ENCODE measurements around the gene TRAM2.
A peak's percentile ranks its signal among the peaks of the same experiment; 100 is the strongest.

Gene TRAM2

DNA sequence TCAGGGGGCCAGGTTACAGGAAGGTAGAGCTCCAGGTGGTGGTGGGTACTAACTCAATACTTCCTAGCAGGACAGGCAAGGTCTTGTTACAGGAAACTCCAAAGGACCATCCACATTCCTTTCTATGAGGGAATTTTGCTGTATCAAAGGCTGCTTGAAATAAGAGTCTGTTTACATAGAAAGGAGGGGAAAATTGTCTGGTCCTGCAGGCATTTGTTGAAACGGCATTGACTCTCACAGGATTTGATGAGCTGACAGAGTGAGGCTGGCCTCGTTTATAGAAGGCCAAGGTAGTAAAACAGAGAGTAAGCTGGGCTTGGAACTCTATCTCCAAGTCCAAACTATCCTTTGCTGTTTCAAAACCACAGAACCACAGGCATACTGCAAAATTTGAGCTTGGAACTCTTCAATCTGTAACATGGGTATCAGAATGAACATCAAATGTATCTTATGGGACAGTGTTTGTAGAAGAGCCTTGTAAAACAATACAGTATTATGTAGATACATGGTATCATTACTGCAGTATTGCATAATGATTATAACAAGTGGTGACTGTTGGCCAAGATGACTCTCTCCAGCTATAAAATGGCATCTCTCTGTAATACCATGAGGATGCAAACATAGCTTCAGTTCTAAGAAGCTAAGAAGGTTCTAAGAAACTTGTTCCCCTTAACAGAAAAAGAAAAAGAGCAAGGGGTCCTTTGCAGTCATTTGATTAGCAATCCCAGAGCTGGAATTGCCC, 61.5 kb downstream of the TRAM2 start:
- no peaks in the 10 kb centered on the region for H3K27me3 ChIP-seq (ENCODE audit: insufficient read depth, poor library complexity, severe bottlenecking)
- no peak overlapping the region for H3K4me3 ChIP-seq (ENCODE audit: severe bottlenecking)
- peaks cover 66% of the 10 kb centered on the region for H3K4me1 ChIP-seq (ENCODE audit: insufficient read depth, poor library complexity, severe bottlenecking)
- DNase-seq (ENCODE audit: low spot score) (no peak), ATAC-seq (ENCODE audit: low read depth) (peak; percentile 73)
- peak overlapping the region; percentile 96 for H3K27ac ChIP-seq (ENCODE audit: poor library complexity, severe bottlenecking)
- H3K9me3 ChIP-seq (ENCODE audit: severe bottlenecking) = no peaks in the 10 kb centered on the region
- peaks cover 39% of the 10 kb centered on the region for H3K36me3 ChIP-seq (ENCODE audit: low read depth)
- TF ChIP-seq, protein P1, sequence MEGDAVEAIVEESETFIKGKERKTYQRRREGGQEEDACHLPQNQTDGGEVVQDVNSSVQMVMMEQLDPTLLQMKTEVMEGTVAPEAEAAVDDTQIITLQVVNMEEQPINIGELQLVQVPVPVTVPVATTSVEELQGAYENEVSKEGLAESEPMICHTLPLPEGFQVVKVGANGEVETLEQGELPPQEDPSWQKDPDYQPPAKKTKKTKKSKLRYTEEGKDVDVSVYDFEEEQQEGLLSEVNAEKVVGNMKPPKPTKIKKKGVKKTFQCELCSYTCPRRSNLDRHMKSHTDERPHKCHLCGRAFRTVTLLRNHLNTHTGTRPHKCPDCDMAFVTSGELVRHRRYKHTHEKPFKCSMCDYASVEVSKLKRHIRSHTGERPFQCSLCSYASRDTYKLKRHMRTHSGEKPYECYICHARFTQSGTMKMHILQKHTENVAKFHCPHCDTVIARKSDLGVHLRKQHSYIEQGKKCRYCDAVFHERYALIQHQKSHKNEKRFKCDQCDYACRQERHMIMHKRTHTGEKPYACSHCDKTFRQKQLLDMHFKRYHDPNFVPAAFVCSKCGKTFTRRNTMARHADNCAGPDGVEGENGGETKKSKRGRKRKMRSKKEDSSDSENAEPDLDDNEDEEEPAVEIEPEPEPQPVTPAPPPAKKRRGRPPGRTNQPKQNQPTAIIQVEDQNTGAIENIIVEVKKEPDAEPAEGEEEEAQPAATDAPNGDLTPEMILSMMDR (IDR thresholded peaks at IDR 0.05; ENCODE audit: poor library complexity, severe bottlenecking) = no peak

DNA sequence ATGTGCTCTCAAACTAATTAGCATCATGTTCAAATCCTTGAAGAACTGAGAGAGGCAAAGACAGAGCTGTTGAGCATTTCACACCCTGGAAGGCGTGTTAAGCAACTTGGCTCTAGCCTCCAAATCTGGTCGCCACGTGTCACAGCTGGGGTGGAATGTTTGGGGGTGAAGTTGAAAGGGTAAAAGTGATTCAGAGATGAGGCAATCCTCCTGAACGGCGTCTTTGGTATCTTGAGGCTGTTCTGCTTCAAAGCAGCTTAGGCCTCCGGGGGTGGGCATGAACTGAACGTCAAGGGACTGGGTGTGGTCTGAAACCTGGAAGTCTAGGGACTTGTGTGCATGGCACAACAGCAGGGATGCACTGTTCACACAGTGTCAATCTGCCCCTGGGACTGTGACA, 62.3 kb downstream of the TRAM2 start:
- peaks cover 66% of the 10 kb centered on the region for H3K4me1 ChIP-seq (ENCODE audit: insufficient read depth, poor library complexity, severe bottlenecking)
- no peak for DNase-seq (ENCODE audit: low spot score)

DNA sequence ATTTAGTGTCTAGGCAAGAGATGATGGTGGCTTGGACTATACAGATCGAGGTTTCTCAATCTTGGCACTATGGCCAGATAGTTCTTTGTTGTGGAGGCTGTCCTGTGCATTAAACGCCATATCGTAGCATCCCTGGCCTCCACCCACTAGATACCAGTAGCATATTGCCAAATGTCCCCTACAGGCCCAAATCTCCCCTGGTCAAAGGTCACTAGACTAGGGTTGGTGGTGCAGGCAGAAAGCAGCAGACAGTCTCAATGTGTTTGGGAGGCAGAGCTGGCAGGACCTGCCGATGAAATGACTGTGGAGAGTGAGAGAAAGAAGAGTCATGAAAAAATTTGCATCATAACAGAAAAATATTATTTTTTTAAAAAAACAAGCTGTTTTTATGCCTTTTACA, 63.0 kb downstream of the TRAM2 start:
- DNase-seq (ENCODE audit: low spot score) (no peak), ATAC-seq (ENCODE audit: low read depth) (no peak)
- Histone ChIP-seq H3K9me3 (ENCODE audit: severe bottlenecking) (no peaks in the 10 kb centered on the region), H3K4me3 (ENCODE audit: severe bottlenecking) (no peak overlapping the region), H3K27me3 (ENCODE audit: insufficient read depth, poor library complexity, severe bottlenecking) (no peaks in the 10 kb centered on the region), H3K4me1 (ENCODE audit: insufficient read depth, poor library complexity, severe bottlenecking) (peaks cover 64% of the 10 kb centered on the region), H3K36me3 (ENCODE audit: low read depth) (peaks cover 46% of the 10 kb centered on the region), H3K27ac (ENCODE audit: poor library complexity, severe bottlenecking) (peak overlapping the region; percentile 96)
- TF ChIP-seq, protein P1 (IDR thresholded peaks at IDR 0.05; ENCODE audit: poor library complexity, severe bottlenecking) = no peak

More for the DNA sequence above, 62.3 kb downstream of the TRAM2 start:
- Histone ChIP-seq H3K4me3 (ENCODE audit: severe bottlenecking) (no peak overlapping the region), H3K27me3 (ENCODE audit: insufficient read depth, poor library complexity, severe bottlenecking) (no peaks in the 10 kb centered on the region), H3K36me3 (ENCODE audit: low read depth) (peaks cover 39% of the 10 kb centered on the region), H3K9me3 (ENCODE audit: severe bottlenecking) (no peaks in the 10 kb centered on the region), H3K27ac (ENCODE audit: poor library complexity, severe bottlenecking) (peak overlapping the region; percentile 96)
- TF ChIP-seq, protein P1 (IDR thresholded peaks at IDR 0.05; ENCODE audit: poor library complexity, severe bottlenecking) = no peak
- peak; percentile 22; the same call in 2 of the 3 replicates for ATAC-seq (ENCODE audit: low read depth)

DNA sequence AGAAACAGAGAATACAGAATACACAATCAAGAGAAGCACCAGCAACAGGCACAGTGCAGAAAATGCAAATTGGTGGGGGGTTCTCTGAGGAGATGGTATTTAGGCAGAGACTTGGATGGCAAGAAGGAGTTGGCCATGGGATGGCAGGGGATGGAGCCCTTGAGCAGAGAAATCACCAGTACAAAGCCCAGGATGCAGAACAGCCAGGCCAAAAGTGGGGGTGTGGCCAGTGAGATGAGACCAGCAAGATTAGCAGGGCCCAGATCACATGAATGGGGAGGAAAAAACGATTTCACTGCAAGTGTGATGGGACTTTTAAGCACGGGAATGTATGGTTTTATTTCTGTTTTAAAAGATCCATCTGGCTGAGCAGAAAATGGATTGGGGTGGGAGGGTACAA, 63.4 kb downstream of the TRAM2 start:
- TF ChIP-seq, protein P1 (IDR thresholded peaks at IDR 0.05; ENCODE audit: poor library complexity, severe bottlenecking) = no peak
- Histone ChIP-seq H3K4me1 (ENCODE audit: insufficient read depth, poor library complexity, severe bottlenecking) (peaks cover 61% of the 10 kb centered on the region), H3K27ac (ENCODE audit: poor library complexity, severe bottlenecking) (peak overlapping the region; percentile 96)

DNA sequence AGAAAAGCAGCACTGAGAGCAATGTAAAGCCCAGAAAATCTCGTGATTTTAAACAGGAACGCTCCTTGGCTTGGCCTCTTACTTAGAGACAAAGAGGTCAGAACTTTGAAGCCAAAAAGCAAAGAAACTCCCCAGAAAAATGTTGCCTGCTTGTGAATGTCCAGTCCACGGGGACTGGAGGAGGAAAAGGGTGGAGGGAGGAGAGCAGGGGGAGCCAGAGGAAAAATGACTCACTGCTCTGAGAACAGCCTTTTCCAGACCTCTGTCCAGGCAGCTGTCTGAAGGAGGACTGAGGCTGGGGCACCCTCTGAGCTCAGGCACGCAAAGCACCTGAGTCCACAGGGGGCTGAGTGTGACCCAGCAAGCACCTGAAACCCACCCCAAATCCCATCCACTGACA, 64.7 kb downstream of the TRAM2 start:
- H3K4me1 ChIP-seq (ENCODE audit: insufficient read depth, poor library complexity, severe bottlenecking) = peaks cover 57% of the 10 kb centered on the region
- TF ChIP-seq, protein P1 (IDR thresholded peaks at IDR 0.05; ENCODE audit: poor library complexity, severe bottlenecking) = no peak
- H3K27ac ChIP-seq (ENCODE audit: poor library complexity, severe bottlenecking) = peak overlapping the region; percentile 96
- no peaks in the 10 kb centered on the region for H3K27me3 ChIP-seq (ENCODE audit: insufficient read depth, poor library complexity, severe bottlenecking)
- no peak overlapping the region for H3K4me3 ChIP-seq (ENCODE audit: severe bottlenecking)
- ATAC-seq (ENCODE audit: low read depth) = peak; percentile 78
- DNase-seq (ENCODE audit: low spot score) = no peak
- H3K36me3 ChIP-seq (ENCODE audit: low read depth) = peaks cover 63% of the 10 kb centered on the region
- no peaks in the 10 kb centered on the region for H3K9me3 ChIP-seq (ENCODE audit: severe bottlenecking)

More for the DNA sequence above, 63.4 kb downstream of the TRAM2 start:
- Histone ChIP-seq H3K27me3 (ENCODE audit: insufficient read depth, poor library complexity, severe bottlenecking) (no peaks in the 10 kb centered on the region), H3K9me3 (ENCODE audit: severe bottlenecking) (no peaks in the 10 kb centered on the region), H3K4me3 (ENCODE audit: severe bottlenecking) (no peak overlapping the region), H3K36me3 (ENCODE audit: low read depth) (peaks cover 50% of the 10 kb centered on the region)
- no peak for ATAC-seq (ENCODE audit: low read depth)
- no peak for DNase-seq (ENCODE audit: low spot score)

Measured in RWPE2 (cell line).